Muscle of leg (tissue), 11 donors: ENCODE measurements around the gene RCOR1. TPM values are rescaled to one million over a fixed set of nuclear protein-coding genes. Genes with fewer than 3 reads are reported as not detected.
A peak's percentile ranks its signal among the peaks of the same experiment; 100 is the strongest.

Source experiments
- DNase-seq: peaks from one replicate; pipeline ENCODE4 v3.0.0; 2013
- H3K27ac ChIP-seq: one replicate; pipeline ENCODE4 v1.5.1; 2013; ENCODE audit warnings: mild to moderate bottlenecking, low read length, control low read depth
- H3K27me3 ChIP-seq: one replicate; pipeline ENCODE4 v1.6.1; 2013; ENCODE audit warnings: low read length; ENCODE audit not compliant: control insufficient read depth, insufficient read depth
- H3K36me3 ChIP-seq: one replicate; pipeline ENCODE4 v1.6.1; 2013; ENCODE audit warnings: low read length; ENCODE audit not compliant: control insufficient read depth, insufficient read depth
- H3K4me1 ChIP-seq: one replicate; pipeline ENCODE4 v1.6.1; 2013; ENCODE audit warnings: low read length; ENCODE audit not compliant: control insufficient read depth, insufficient read depth
- H3K4me3 ChIP-seq: one replicate; pipeline ENCODE4 v1.5.1; 2013; ENCODE audit warnings: low read length, control low read depth
- H3K9me3 ChIP-seq: replicated peaks from 2 replicates; pipeline ENCODE4 v1.6.1; 2013; ENCODE audit warnings: low read depth, low read length; ENCODE audit not compliant: control insufficient read depth
- WGBS: methylation state at CpG from one replicate; pipeline ENCODE4 v1.1.5; 2013; ENCODE audit warnings: missing lambda C conversion rate; ENCODE audit not compliant: insufficient coverage; 5-methylcytosine and 5-hydroxymethylcytosine counted together
- polyA plus RNA-seq, 8 donors: library from polyadenylated mRNA; unstranded; fragments of 120-200 nt; gene quantifications; one replicate each; pipeline versions ENCODE4 v1.2.1 to v1.2.3, GENCODE V29; 2013; ENCODE audit warnings: inconsistent platforms in 1 of 8, low replicate concordance in 1 of 8; ENCODE audit not compliant: insufficient read length in 8 of 8, insufficient read depth in 1 of 8
- total RNA-seq: library from RNA; stranded (reverse); fragments of 120-200 nt; gene quantifications from one replicate; pipeline ENCODE4 v1.2.4, GENCODE V29; 2013

Gene RCOR1
- total and polyA plus RNA-seq, 9 donors = 16.2 to 38.7 (median 29.4) TPM

GRCh38 chr14:102580550-102581110 lies 11.8 kb upstream of the RCOR1 start:
- no peak for DNase-seq
- H3K27ac ChIP-seq = no peak overlapping the region
- whole genome bisulfite sequencing = 91% methylated on average over 6 of the region's 10 CpGs
- no peaks in the 10 kb centered on the region for H3K36me3 ChIP-seq
- H3K4me1 ChIP-seq = peaks cover 16% of the 10 kb centered on the region
- no peak overlapping the region for H3K4me3 ChIP-seq
- H3K9me3 ChIP-seq = no peaks in the 10 kb centered on the region
- H3K27me3 ChIP-seq = no peaks in the 10 kb centered on the region

GRCh38 chr14:102581193-102581592 lies 11.3 kb upstream of the RCOR1 start:
- Histone ChIP-seq H3K27me3 (no peaks in the 10 kb centered on the region), H3K9me3 (no peaks in the 10 kb centered on the region), H3K4me1 (peaks cover 16% of the 10 kb centered on the region), H3K4me3 (no peak overlapping the region), H3K36me3 (no peaks in the 10 kb centered on the region), H3K27ac (no peak overlapping the region)
- no peak for DNase-seq
- WGBS = 92% methylated on average over 4 of the region's 10 CpGs

GRCh38 chr14:102583726-102584125 lies 8.7 kb upstream of the RCOR1 start:
- no peaks in the 10 kb centered on the region for H3K9me3 ChIP-seq
- 53% methylated on average over 3 of the region's 7 CpGs for WGBS
- H3K4me1 ChIP-seq = peaks cover 16% of the 10 kb centered on the region
- no peaks in the 10 kb centered on the region for H3K27me3 ChIP-seq
- H3K4me3 ChIP-seq = no peak overlapping the region
- DNase-seq = no peak
- no peak overlapping the region for H3K27ac ChIP-seq
- no peaks in the 10 kb centered on the region for H3K36me3 ChIP-seq

- 58% methylated on average over 22 of the region's 24 CpGs for WGBS
- no peaks in the 10 kb centered on the region for H3K27me3 ChIP-seq
- no peak for DNase-seq
- H3K9me3 ChIP-seq = no peaks in the 10 kb centered on the region
- no peaks in the 10 kb centered on the region for H3K36me3 ChIP-seq
- no peak overlapping the region for H3K4me3 ChIP-seq
- no peak overlapping the region for H3K27ac ChIP-seq
- H3K4me1 ChIP-seq = peaks cover 13% of the 10 kb centered on the region
Measured at GRCh38 chr14:102584871-102585869, 7.3 kb upstream of the RCOR1 start.

GRCh38 chr14:102586420-102587104 lies 5.9 kb upstream of the RCOR1 start:
- no peaks in the 10 kb centered on the region for H3K36me3 ChIP-seq
- peak overlapping the region; percentile 20 for H3K27ac ChIP-seq
- H3K4me1 ChIP-seq = peaks cover 19% of the 10 kb centered on the region
- no peaks in the 10 kb centered on the region for H3K27me3 ChIP-seq
- no peak overlapping the region for H3K4me3 ChIP-seq
- no peaks in the 10 kb centered on the region for H3K9me3 ChIP-seq
- WGBS = 71% methylated on average over 3 of the region's 5 CpGs
- DNase-seq = no peak

GRCh38 chr14:102588821-102589220 lies 3.6 kb upstream of the RCOR1 start:
- no peaks in the 10 kb centered on the region for H3K27me3 ChIP-seq
- H3K4me3 ChIP-seq = no peak overlapping the region
- no CpG with 5 or more reads among the region's 3 CpGs for WGBS
- H3K9me3 ChIP-seq = no peaks in the 10 kb centered on the region
- no peaks in the 10 kb centered on the region for H3K36me3 ChIP-seq
- no peak for DNase-seq
- H3K4me1 ChIP-seq = peaks cover 22% of the 10 kb centered on the region
- H3K27ac ChIP-seq = no peak overlapping the region

- WGBS = 65% methylated on average over 12 of the region's 12 CpGs
- no peak overlapping the region for H3K27ac ChIP-seq
- peaks cover 24% of the 10 kb centered on the region for H3K4me1 ChIP-seq
- H3K27me3 ChIP-seq = no peaks in the 10 kb centered on the region
- H3K36me3 ChIP-seq = no peaks in the 10 kb centered on the region
- no peak for DNase-seq
- H3K9me3 ChIP-seq = no peaks in the 10 kb centered on the region
- no peak overlapping the region for H3K4me3 ChIP-seq
Measured at GRCh38 chr14:102589761-102590290, 2.6 kb upstream of the RCOR1 start.

GRCh38 chr14:102590667-102591099 lies 1.8 kb upstream of the RCOR1 start:
- peaks cover 2% of the 10 kb centered on the region for H3K36me3 ChIP-seq
- WGBS = 41% methylated on average over 8 of the region's 13 CpGs

GRCh38 chr14:102591372-102591943 lies 991 bp upstream of the RCOR1 start:
- no peaks in the 10 kb centered on the region for H3K27me3 ChIP-seq
- no peaks in the 10 kb centered on the region for H3K9me3 ChIP-seq
- H3K27ac ChIP-seq = peak overlapping the region; percentile 98
- H3K36me3 ChIP-seq = peaks cover 2% of the 10 kb centered on the region
- peak; percentile 76 for DNase-seq
- WGBS = 0% methylated on average over 29 of the region's 37 CpGs
- H3K4me1 ChIP-seq = peaks cover 17% of the 10 kb centered on the region
- peak overlapping the region; percentile 85 for H3K4me3 ChIP-seq

More at GRCh38 chr14:102590667-102591099, 1.8 kb upstream of the RCOR1 start:
- peak overlapping the region; percentile 98 for H3K27ac ChIP-seq
- H3K27me3 ChIP-seq = no peaks in the 10 kb centered on the region
- peak; percentile 60 for DNase-seq
- no peaks in the 10 kb centered on the region for H3K9me3 ChIP-seq
- H3K4me3 ChIP-seq = peak overlapping the region; percentile 85
- H3K4me1 ChIP-seq = peaks cover 17% of the 10 kb centered on the region
